HTR-8/SVneo (cell line): ENCODE measurements around the gene USP3.

ENCODE experiments used
- DNase-seq: peaks from one replicate; pipeline ENCODE4 v3.0.0; 2011; ENCODE audit warnings: low spot score, mixed read lengths; ENCODE audit not compliant: insufficient read length
- FAIRE-seq: peaks from 2 replicates; lab custom pipeline; 2011; peaks lifted over from hg19 to GRCh38; lab: Jason Lieb, UNC

Gene USP3

GRCh38 chr15:63636518-63637061 is 132.2 kb downstream of the USP3 start:
- FAIRE-seq (no peak), DNase-seq (no peak)

GRCh38 chr15:63638839-63639238 is 134.4 kb downstream of the USP3 start:
- no peak for DNase-seq
- no peak for FAIRE-seq

- FAIRE-seq (no peak), DNase-seq (no peak)
Measured at GRCh38 chr15:63640146-63640545, 135.8 kb downstream of the USP3 start.
